HG03066 (cell line): ENCODE data around the gene SIDT2.
"Not testable (repeated sequence)": the region's sequence is repeated elsewhere in the genome, so short reads cannot be mapped to it uniquely, and the experiment has no call there.

ENCODE experiments used
- ATAC-seq: cut with Tn5 transposase; IDR thresholded peaks from one replicate; pipeline ENCODE4 v1.9.1; 2021; ENCODE audit warnings: low read depth; ENCODE audit not compliant: unreplicated experiment

Gene SIDT2

GRCh38 chr11:117201658-117202305 lies 23.2 kb downstream of the SIDT2 start:
- no peak for ATAC-seq

GRCh38 chr11:117202386-117203068 lies 24.0 kb downstream of the SIDT2 start:
- ATAC-seq: no peak

- ATAC-seq: no peak
These were observed 24.5 kb downstream of the SIDT2 start for GRCh38 chr11:117203069-117203407.

- ATAC-seq: no peak
These were observed 25.9 kb downstream of the SIDT2 start for GRCh38 chr11:117204283-117205080.

- no peak for ATAC-seq
These were observed 26.8 kb downstream of the SIDT2 start for GRCh38 chr11:117205211-117205818.

GRCh38 chr11:117206111-117206510 lies 27.6 kb downstream of the SIDT2 start:
- ATAC-seq: not testable (repeated sequence)

GRCh38 chr11:117206859-117207258 lies 28.3 kb downstream of the SIDT2 start:
- ATAC-seq: not testable (repeated sequence)

- not testable (repeated sequence) for ATAC-seq
These were observed 28.9 kb downstream of the SIDT2 start for GRCh38 chr11:117207481-117207880.

GRCh38 chr11:117208710-117209109 lies 30.2 kb downstream of the SIDT2 start:
- not testable (repeated sequence) for ATAC-seq

- not testable (repeated sequence) for ATAC-seq
These were observed 31.0 kb downstream of the SIDT2 start for GRCh38 chr11:117209351-117210125.

GRCh38 chr11:117210620-117211019 lies 32.1 kb downstream of the SIDT2 start:
- ATAC-seq: no peak

- no peak for ATAC-seq
These were observed 34.3 kb downstream of the SIDT2 start for GRCh38 chr11:117212697-117213355.

GRCh38 chr11:117214404-117215110 lies 36.0 kb downstream of the SIDT2 start:
- ATAC-seq: no peak

GRCh38 chr11:117217141-117218084 lies 38.9 kb downstream of the SIDT2 start:
- no peak for ATAC-seq

- no peak for ATAC-seq
These were observed 39.8 kb downstream of the SIDT2 start for GRCh38 chr11:117218133-117218915.

GRCh38 chr11:117219001-117219400 lies 40.5 kb downstream of the SIDT2 start:
- ATAC-seq: no peak

- no peak for ATAC-seq
These were observed 40.9 kb downstream of the SIDT2 start for GRCh38 chr11:117219455-117219854.
